CD4-positive, alpha-beta T cell treated with Interleukin-1 beta for 1 hour (primary cell): ENCODE data around the gene MRPL37.
"Not testable (repeated sequence)": the region's sequence is repeated elsewhere in the genome, so short reads cannot be mapped to it uniquely, and the experiment has no call there.

Source experiments
- DNase-seq, 2 donors: peaks; one replicate each; pipeline ENCODE4 v3.0.0-alpha.2; 2020 to 2022

MRPL37 gene

DNA sequence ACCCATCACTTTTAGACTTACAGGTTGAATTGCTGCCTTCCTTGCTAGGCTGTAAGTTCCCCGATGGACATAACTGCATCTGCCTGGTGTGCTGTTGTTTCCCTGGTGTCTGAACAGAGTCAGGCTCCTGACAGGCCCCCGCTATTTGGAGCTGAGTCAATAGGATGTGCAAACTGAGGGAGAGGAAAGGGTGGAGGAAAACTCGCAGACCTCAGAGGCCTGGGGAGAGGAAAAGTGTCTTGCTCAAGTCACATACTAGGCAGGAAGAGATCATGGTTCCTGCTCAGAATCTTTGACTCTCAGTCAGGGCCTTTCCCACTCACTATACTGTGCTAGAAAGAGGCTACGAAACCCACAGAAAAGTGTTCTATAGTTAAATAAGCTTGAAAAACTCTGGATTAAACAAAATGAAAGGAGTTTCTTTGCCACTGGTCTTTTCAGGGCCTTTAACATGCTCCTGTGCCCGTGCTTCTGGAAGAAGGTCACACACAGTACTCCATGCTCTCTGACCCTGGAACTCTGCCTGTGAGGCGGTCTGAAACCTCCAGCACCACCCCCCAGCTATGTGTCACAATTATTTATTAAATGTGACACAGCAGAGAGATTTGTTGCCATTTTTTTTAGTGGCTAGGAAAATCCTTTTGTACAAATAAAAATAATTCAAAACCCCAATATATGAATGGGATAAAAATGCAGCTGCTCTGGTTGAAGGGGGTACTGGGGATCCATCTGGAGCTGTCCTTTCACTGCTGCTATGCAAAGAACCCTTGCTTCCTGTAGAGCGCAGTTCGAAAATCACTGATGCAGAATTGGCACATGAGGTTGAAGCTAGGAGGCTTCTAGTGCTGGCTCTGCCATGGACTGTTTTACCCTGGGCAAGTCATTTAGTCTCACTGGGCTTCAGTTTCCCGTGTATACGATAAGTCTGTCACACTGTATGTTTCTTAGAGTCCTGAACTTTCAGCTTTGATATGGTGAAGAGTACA is 27.1 kb upstream of the MRPL37 start:
- DNase-seq = no peak

DNA sequence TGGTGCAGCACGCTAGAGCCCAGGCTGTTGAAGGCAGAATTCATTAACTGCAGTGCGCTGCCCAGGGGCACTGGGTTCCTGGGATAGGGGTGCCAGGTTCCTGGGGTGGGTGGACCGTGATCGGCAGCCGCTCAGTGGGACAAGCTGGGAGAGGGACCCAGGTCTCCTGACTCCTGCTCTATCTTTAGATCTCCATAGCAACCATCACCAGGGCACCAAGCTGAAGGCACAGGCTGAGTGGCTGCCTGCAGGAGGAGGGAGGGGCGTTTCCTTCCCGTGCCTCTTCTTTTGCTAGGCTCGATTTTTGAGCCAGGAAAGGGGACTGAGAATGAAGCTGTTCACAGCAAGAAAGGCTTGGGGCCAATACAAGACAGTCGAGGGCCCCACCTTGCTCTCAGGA is 26.3 kb upstream of the MRPL37 start:
- no peak for DNase-seq

DNA sequence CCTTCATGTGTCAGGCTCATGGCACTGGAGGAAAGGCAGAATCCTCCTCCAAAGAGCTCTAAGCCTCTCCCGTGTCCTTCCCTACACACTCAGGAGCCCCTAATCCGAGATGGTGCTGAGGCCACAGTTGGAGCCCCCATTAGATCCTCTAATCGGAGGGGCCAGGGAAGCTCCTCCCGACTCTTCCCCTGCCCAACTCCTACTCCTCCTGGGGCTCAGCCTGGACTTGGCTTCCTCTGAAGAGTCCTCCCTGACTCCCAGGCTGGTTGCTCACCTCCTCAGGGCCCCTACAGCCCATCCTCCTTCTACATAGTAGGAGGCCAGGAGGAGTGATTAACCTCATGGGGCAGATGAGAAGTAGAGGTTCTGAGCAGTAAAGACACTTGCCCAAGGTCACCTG is 25.9 kb upstream of the MRPL37 start:
- no peak for DNase-seq

DNA sequence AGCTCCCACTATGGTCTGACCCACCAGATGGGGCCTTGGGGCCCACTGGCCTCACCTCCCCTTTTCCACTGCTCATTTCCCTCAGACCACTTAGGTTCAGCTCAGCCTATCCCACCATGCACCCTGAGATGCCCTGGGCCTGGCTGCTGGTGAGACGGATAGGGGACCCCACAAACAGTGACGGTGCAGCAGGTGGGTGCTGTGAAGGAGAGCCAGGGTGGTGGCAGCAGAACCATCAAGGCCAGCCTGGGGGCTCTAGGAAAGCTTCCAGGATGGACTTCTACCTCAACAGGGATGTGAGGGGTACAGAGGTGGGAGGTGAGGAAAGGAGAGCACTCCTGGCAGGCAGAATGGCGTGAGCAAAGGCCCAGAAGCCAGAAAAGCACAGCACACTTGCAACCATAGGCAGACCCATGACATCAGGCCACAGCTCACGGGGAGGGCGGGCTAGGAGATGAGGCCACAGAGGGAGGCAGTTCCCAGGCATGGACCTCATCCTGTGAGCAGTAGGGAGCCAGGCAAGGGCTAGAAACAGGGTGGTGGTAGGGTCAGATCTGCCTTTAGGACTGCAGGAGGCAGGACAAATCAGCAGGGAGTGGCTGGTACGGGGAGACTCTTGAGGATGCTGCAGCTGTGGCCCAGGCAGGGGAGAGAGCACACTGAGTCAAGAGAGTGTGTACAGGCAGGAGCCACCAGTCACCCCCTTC is 23.2 kb upstream of the MRPL37 start:
- no peak for DNase-seq

DNA sequence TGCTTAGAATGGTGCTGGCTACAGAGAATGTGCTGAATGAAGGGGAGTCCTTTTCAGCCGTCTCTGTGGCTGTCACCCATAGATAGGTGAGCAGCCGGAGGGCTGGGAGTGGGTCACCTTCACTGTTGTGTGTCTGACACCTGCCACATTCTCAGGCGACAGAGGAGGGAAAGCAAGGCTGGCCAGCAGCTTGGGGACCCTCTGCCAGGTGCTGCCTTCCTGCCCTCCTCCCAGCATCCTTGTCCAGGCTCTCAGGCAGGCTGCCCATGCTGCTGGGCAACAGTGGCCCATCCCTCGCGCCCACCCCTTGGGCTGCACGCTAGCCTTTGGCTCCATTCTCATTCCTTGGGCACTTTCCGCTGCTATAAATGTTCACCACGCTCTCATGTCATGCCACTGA is 22.2 kb upstream of the MRPL37 start:
- no peak for DNase-seq

DNA sequence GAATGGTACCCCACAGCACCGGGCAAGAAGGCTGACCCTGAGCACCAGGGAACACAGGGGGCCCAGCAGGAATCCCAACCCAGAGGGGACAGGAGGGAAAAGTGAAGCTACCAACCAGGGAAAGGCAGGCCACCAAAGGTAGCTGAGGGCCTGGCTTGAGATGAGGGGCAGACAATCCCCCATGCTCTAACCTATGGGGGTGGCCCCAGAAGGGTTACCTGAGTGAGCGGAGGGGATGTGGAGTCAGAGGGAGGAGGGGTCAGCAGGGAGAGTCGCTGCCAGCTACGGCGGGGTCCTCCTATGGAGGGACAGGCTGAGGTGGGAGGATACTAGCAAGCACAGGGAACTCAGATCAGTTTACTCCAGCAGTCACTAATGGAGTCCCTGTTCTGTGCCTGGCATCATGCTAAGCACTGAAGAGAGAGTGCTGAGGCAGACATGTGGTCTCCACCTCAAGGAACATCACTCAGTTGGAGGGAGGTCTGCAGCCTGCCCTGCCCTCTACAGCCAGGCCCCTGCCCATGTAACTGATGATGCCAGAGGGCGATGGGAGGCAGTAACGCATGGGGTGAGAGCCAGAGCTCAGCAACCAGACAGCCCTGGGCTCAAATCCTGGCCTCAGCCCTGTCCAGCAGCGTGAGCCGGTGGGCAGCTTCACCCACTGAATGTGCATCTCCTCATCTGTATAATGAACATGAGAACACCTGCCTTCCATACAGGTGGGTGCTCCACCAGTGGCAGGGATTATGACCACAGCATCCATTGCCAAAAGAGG is 21.5 kb upstream of the MRPL37 start:
- no peak for DNase-seq

DNA sequence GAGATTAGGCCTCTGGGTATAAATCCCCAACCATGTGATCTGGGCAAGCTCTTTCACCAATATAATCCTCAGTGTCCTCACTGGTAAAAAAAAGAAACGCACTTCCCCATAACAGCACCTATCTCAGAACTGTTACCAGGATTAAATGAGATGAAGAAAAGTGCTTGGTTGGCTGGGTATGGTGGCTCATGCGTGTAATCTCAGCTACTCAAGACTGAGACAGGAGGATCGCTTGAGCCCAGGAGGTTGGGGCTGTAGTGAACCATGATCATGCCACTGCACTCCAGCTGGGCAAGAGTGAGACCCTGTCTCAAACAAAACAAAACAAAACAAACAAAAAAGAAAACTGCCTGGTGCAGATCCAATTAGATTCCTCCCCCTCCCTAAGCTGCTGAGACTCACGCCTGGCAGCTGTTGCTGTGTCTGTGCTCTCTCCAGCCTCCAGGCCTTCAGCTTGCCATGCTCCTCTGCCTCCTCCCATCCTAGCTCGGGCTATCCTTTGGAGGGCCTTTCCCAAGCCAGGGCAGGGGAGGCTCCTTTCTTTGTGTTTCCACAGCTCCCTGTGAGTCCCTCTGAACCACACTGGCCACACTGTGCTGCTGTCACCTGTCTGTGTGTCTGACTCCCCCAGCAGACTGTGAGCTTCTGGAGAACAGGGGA is 19.1 kb upstream of the MRPL37 start:
- DNase-seq = no peak

DNA sequence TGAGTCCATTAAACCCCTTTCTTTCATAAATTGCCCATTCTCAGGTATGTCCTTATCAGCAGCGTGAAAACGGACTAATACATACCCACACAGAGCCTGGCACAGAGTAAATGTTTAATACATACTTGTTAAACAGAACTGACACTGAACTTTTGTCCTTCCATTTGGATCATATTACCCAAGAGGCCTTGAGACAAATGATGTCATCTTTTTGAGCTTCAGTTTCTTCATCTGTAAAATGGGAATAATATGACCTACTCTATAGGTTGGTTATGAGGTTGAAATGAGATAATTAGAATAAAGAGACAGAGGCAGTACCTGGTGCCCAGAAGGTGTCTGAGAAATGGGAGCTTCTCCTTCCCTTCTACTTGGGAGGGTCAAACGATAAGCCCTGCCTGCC is 13.9 kb upstream of the MRPL37 start:
- DNase-seq = no peak

DNA sequence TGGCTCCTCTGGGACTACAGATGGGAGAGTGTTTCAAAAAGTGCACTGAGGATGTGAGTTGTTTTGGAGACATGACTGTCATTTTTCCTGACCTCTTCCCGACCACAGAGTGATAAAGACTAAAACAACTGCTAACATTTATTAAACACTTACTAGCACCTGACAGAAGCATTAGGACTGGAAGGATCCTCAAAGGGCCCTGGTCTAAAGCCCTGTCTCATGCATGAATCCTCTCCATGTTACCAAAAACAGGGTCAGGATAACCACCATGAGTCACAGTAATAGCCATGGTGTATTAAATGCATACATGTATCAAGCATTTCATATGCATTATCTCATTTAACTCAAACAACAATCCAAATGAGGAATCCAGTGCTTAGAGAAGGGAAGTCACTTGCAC is 11.7 kb upstream of the MRPL37 start:
- DNase-seq = no peak

DNA sequence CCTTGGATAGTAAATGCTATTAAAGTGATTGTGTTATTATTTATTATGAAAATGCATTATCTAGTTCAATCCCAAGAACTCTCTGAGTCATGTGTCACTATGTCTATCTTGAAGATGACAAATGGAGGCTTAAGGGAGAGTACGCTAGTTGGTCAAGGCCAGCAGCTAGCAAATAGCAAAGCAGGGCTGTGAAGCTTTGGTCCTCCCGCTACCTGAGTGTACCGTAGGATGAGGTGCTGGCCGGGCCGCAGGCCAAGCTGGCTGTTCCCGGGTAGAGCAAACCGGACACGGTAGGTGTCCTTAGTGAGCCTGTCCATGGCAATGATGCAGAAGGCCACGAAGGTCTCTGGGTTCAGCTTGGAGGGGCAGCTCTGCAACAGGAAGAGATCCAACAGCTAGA is 9.4 kb upstream of the MRPL37 start:
- no peak for DNase-seq

DNA sequence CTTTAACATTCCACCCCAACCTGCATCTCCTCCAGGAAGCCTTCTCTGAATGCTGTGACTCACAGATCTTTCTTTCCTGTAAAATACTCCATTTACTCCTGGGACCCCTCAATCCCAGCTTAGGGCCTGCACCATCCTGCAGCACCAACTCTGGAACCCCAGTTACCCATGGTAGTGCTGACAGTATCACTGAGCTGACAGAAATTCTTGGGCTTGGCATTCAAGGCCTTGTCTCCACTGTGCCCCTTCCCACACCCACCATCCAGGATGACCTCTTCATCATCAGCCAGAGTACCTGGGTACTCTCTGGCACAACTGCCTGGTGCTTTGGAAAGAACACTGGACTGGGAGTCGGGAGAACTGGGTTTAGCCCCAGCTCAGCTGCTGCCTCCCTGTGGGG is 8.4 kb upstream of the MRPL37 start:
- no peak for DNase-seq

DNA sequence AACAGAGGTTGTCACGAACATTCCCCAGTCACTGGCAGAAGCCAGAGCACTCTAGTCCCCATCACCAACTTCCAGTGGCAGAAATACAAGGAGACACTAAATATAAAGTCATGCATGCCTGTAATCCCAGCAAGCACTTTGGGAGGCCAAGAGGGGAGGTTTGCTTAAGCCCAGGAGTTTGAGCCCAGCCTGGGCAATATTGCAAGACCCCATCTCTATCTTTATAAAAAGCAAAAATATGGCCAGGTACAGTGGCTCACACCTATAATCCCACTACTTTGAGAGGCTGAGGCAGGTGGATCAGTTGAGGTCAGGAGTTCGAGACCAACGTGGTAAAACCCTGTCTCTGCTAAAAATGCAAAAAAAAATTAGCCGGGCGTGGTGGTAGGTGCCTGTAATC is 6.5 kb upstream of the MRPL37 start:
- no peak for DNase-seq

DNA sequence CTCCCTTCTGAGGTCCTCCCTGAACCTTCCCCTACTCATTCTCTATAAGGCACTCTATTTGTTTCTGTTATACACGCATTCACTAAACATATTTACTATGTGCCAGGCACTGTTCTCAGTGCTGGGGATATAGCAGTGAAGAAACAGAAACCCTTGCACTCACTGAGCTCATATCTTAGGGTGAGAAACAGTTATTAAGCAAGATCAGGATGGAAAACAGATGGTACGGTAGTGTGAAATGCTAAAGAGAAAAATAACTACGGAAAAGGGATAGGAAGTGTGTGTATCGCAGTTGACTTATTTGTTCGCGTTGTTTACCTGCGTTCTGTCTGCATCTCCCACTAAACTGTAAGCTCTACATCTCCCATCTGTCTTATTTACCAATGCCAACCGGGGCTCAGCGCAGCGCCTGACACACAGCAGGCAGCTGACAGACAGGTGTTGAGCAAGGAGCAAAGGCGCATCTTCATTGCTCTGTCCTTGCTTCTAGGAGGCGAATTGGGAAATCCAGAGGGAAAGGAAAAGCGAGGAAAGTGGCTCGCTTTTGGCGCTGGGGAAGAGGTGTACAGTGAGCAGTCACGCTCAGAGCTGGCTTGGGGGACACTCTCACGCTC is 709 bp upstream of the MRPL37 start:
- DNase-seq = no peak

DNA sequence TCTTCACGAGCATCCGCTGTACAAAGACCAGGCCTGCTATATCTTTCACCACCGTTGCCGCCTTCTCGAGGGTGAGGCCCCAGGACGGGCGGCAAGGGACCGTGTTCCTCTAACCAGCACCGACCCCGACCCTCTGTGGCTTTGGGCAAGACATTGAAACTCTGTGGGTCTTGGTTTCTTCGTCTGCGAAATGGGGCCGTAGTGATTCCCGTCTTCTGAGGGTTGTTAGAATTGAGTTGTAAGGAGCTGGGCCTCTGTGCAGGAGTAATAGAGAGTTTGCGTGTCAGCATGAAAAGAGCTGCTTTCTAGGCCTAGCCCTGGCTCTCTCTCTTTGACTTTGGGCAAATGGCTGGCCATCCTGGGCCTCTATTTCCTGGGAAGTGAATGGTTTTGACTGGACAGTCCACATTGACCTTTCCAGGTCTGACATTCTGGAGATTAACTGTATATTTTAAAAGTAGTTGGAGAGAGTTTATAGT is 591 bp downstream of the MRPL37 start:
- no peak for DNase-seq

DNA sequence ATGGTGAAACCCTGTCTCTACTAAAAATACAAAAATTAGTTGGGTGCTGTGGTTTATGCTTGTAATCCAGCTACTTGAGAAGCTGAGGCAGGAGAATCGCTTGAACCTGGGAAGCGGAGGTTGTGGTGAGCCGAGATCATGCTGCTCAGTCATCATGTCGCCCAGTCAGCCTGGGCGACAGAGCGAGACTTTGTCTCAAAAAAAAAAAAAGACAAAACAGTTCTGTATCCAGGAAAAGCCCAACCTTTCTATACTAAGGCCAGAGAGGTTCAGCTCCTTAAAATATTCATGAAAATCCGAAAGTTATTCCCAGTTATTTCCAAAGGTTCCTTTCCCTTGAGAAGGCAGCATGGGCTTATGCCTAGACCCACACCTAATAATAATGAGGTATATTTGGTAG is 4.2 kb downstream of the MRPL37 start:
- DNase-seq = no peak

DNA sequence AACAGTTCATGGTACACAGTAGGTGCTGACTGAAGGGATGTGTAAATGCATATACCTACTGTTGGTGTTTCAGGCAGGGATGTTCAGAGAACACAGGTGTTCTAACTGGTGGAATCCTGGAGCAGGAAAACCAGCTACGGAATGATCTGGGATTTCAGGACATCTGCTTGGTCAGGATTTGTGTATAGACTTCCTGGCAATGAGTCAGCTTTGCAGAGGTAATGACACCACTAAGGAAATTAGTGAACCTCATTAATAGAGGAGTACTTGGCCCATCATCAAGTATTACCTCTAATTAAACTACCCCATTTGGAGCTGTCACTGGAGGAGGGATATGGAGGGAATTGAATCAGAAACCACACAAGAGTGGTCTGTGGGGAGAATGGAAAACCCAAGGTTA is 7.3 kb downstream of the MRPL37 start:
- DNase-seq = no peak

DNA sequence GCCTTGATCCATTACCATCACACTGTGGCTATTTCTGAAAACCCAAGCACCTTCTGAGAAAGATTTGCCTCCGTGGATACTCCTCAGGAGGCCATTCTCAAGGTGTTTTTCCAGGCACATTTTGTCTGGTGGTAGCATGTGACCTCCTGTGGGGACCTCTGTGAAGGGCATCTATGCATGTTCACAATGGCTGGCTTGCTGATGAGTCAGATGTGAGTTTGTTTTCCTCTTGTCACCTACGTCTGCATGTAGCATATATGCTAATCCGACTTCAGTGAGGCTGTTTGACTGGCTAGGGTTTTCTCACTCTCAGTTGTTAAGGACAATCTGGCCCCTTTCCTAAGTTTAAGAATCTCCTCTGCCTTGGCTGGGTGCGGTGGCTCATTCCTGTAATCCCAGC is 7.9 kb downstream of the MRPL37 start:
- DNase-seq = not testable (repeated sequence)

DNA sequence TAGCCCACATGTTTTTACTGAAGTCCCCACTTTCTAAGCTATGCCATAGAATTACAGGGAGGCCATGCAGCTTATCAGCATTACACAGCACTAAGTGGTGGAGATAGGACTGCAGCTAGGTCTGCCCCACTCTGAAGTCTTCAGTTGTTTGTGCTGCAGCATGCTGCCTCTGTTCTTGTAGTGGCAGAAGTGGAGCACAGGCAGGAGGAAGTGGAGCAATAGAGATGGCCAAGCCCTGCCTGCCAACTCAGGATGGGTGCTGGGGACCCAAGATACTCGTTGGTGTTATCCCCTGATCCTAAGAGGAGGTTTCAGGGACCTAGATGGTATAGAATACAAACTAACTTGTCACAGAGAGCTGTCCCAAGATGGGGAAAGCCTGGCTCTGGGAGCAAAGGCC is 12.9 kb downstream of the MRPL37 start:
- DNase-seq = no peak

DNA sequence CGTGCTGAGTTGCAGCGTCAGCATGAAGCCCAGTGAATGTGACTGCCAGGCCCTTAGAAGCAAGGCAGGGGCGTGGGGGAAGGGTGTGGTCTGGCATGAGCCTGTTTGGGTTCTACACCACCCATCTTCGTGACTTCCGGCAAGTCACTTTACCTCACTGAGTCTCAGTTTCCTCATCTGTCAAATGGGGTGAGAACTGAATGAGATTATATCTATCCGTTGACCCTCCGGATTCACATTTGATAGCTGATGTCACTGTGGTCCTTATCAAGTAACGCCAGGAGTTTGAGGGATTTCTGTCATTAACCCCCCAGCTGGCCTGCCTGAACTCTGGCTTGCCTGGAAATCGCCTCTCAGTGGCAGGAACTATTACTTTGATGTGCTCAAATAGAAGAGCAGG is 15.6 kb downstream of the MRPL37 start:
- DNase-seq = no peak

DNA sequence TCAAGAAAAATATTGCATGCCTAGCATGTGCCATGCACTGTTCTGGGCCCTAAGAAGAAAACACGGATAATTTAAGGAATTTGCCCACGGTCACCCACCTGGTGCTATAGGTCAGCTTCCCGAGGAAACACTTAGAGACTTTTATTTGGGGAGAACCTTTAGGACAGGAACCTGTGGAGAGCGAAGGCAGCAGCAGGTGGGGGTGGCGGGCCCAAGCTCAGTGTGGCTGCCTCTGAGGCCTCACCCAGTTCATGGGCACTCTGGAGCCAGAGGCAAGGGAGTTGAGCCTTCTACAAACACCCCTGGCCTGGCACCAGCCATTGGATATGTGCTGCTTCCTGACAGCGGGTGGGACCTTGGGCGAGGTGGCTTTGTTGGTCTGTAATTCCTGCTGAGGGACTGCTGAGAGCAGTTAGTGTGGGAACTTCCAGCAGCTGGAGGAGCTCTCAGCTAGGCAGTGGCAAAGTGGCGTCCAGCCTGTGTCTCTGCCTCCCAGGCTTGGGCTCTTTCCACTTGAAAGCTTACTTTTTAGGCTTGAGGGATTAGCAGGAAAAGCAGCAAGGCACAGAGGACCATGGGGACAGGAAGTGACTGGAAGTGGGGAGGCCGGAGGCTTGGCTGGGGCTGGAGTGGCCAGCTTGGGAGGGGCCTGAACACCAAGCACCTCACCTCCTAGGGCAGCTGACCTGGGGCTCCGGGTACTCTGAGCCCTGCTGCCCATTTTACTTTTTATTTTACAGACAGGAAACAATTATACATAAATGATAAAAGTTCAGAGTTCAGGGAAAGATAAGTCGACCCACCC is 19.1 kb downstream of the MRPL37 start:
- DNase-seq = no peak

DNA sequence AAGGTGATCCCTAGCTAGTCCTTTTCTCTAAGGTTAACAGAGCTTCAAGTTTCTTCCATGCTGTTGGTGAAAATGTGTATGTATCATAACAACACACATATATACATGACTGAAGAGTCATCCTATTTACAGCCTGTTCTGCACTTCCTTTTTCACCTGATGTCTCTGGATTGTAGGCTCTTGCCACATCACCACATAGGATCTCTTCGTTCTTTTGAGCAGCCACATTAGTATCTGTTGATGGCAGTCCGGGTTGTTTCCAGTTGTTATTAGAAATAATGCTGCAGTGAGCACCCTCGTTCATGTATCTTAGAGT is 19.7 kb downstream of the MRPL37 start:
- no peak for DNase-seq
